Panc1 (cell line): Measurements from ENCODE around the gene MAMLD1. TPM values are rescaled to one million over a fixed set of nuclear protein-coding genes. Genes with fewer than 3 reads are reported as not detected.

Experiments used
- ATAC-seq: fragments of 200-7000 bp; cut with Tn5 transposase; 2 replicates; pipeline ENCODE4 v1.9.1; 2020; ENCODE audit warnings: mild to moderate bottlenecking, moderate library complexity
- BruUV-seq: library from RNA; stranded (reverse); fragments of 400-500 nt; replicated peaks from 2 replicates; lab custom pipeline; 2021; lab: Mats Ljungman, UMichigan
- CTCF ChIA-PET: fragments of 300-600 bp; sonication (Branson Sonifier 250); formaldehyde crosslinking; loops from one replicate; lab custom pipeline; 2022; ENCODE audit warnings: antibody characterized with exemption; lab: Charles Lee
- POLR2A ChIA-PET: fragments of 300-600 bp; sonication (Branson Sonifier 250); formaldehyde crosslinking; loops from one replicate; lab custom pipeline; 2022; ENCODE audit warnings: antibody characterized with exemption; lab: Charles Lee
- DNase-seq: peaks from one replicate; pipeline ENCODE4 v3.0.0-alpha.2; 2010; ENCODE audit warnings: low read depth, low spot score
- H3K27ac ChIP-seq: 2 replicates; pipeline ENCODE4 v1.5.1; 2011; ENCODE audit warnings: mild to moderate bottlenecking, low read length, inconsistent platforms
- H3K27me3 ChIP-seq: fragments of 200-500 bp; sonication (Bioruptor generic); 2 replicates; pipeline ENCODE4 v1.6.0; 2014; ENCODE audit warnings: low read length, inconsistent platforms; ENCODE audit not compliant: control insufficient read depth, insufficient read depth
- H3K36me3 ChIP-seq: fragments of 200-500 bp; sonication (Bioruptor generic); 2 replicates; pipeline ENCODE4 v1.5.1; 2014; ENCODE audit warnings: inconsistent platforms, mild to moderate bottlenecking, low read length, moderate library complexity; ENCODE audit not compliant: control insufficient read depth, insufficient read depth
- H3K4me1 ChIP-seq: 2 replicates; pipeline ENCODE4 v1.5.1; 2011; ENCODE audit warnings: inconsistent platforms, mild to moderate bottlenecking, low read length, moderate library complexity; ENCODE audit not compliant: control insufficient read depth, insufficient read depth
- H3K4me3 ChIP-seq, 2 experiments: 2 replicates each; pipeline ENCODE4 v1.5.1; 2011 to 2012; ENCODE audit warnings: low read depth in 2 of 2, low read length in 2 of 2, mild to moderate bottlenecking in 2 of 2, inconsistent platforms in 1 of 2, moderate library complexity in 1 of 2
- H3K9me3 ChIP-seq: fragments of 200-500 bp; sonication (Bioruptor generic); 2 replicates; pipeline ENCODE4 v1.5.1; 2014; ENCODE audit warnings: low read depth, mild to moderate bottlenecking, inconsistent platforms, low read length, moderate library complexity; ENCODE audit not compliant: control insufficient read depth, insufficient read depth
- POLR2AphosphoS5 ChIP-seq: IDR thresholded peaks from 2 replicates; pipeline ENCODE4 v1.6.1; 2012; ENCODE audit warnings: mild to moderate bottlenecking, low read depth, low read length, moderate library complexity
- REST ChIP-seq, 2 experiments: IDR thresholded peaks; 2 replicates each; pipeline ENCODE4 v1.6.1; 2011 to 2012; ENCODE audit warnings: low read depth in 2 of 2, control low read depth in 1 of 2, low read length in 1 of 2, mild to moderate bottlenecking in 1 of 2, moderate library complexity in 1 of 2; ENCODE audit not compliant: insufficient read depth in 1 of 2
- SIN3A ChIP-seq: IDR thresholded peaks from 2 replicates; pipeline ENCODE4 v1.6.1; 2012; ENCODE audit warnings: low read depth, mild to moderate bottlenecking, low read length, moderate library complexity, borderline replicate concordance; ENCODE audit not compliant: insufficient read depth
- TCF7L2 ChIP-seq: IDR thresholded peaks from 2 replicates; pipeline ENCODE4 v1.6.1; 2011; ENCODE audit warnings: mild to moderate bottlenecking, low read depth, low read length, inconsistent platforms
- in situ Hi-C: cut with HindIII; loops from 2 replicates; pipeline ENCODE4 v1.10.0; 2016; ENCODE audit warnings: low sequenced_read_pairs, low pct_unique_long_range_greater_than_20kb
- intact Hi-C: fragments of 100-400 bp; cut with micrococcal nuclease; formaldehyde crosslinking; loops from one replicate; pipeline ENCODE4 v1.10.0; 2022; ENCODE audit not compliant: unreplicated experiment
- total RNA-seq: library from RNA; stranded (reverse); gene quantifications from one replicate; pipeline ENCODE4 v1.2.1, GENCODE V29; 2021; ENCODE audit not compliant: unreplicated experiment
- TF ChIP-seq, protein P1 (sequence below): fragments of 450-650 bp; IDR thresholded peaks from 2 replicates; pipeline ENCODE4 v1.5.1; 2017; ENCODE audit warnings: mild to moderate bottlenecking

The MAMLD1 gene
- total RNA-seq, 1 experiment from 2014 or later, result 2.1 TPM

DNA sequence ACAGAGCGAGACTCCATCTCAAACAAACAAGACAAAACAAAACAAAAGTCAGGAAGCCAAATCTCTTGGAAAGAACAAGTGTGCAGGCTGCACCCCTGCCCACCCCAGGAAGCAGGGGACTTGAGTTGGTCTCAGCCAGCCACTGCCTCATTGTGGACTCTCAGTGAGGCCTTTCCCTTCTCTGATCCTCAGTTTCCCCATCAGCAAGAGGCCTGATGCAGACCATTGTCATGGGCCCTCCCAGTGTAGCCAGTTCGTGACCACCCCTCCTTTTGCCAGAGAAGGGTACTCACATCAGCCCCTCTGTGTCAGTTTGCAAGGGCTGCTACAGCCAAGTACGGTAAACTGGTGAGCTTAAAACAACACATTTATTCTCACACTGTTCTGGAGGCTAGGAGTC is 48.9 kb upstream of the MAMLD1 start:
- H3K36me3 ChIP-seq, result no peaks in the 10 kb centered on the region
- ChIA-PET POLR2A (no interaction called here), CTCF (no interaction called here)
- H3K27me3 ChIP-seq, result no peaks in the 10 kb centered on the region
- H3K9me3 ChIP-seq, result no peaks in the 10 kb centered on the region
- BruUV-seq, result no TSS peak
- no peak for DNase-seq
- in situ Hi-C loops (no loop called here), intact Hi-C loops (no loop called here)
- no peak for ATAC-seq
- H3K4me3 ChIP-seq, result no peak overlapping the region
- no peak overlapping the region for H3K27ac ChIP-seq
- no peak for TF ChIP-seq REST (IDR thresholded peaks at IDR 0.05; ENCODE audit: insufficient read depth in 1 of 2, low read depth in 2 of 2, low read length in 1 of 2)
- H3K4me1 ChIP-seq, result no peaks in the 10 kb centered on the region

- ATAC-seq (no peak), DNase-seq (no peak)
- intact Hi-C loops (no loop called here), in situ Hi-C loops (no loop called here)
- no peak overlapping the region for H3K27ac ChIP-seq
- no peaks in the 10 kb centered on the region for H3K27me3 ChIP-seq
- POLR2A ChIA-PET, result no interaction called here
- CTCF ChIA-PET, result no interaction called here
- no peaks in the 10 kb centered on the region for H3K9me3 ChIP-seq
- no peaks in the 10 kb centered on the region for H3K36me3 ChIP-seq
- no peak for TF ChIP-seq REST (IDR thresholded peaks at IDR 0.05; ENCODE audit: insufficient read depth in 1 of 2, low read depth in 2 of 2, low read length in 1 of 2)
- TF ChIP-seq POLR2AphosphoS5, result no peak
- TF ChIP-seq, protein P1, sequence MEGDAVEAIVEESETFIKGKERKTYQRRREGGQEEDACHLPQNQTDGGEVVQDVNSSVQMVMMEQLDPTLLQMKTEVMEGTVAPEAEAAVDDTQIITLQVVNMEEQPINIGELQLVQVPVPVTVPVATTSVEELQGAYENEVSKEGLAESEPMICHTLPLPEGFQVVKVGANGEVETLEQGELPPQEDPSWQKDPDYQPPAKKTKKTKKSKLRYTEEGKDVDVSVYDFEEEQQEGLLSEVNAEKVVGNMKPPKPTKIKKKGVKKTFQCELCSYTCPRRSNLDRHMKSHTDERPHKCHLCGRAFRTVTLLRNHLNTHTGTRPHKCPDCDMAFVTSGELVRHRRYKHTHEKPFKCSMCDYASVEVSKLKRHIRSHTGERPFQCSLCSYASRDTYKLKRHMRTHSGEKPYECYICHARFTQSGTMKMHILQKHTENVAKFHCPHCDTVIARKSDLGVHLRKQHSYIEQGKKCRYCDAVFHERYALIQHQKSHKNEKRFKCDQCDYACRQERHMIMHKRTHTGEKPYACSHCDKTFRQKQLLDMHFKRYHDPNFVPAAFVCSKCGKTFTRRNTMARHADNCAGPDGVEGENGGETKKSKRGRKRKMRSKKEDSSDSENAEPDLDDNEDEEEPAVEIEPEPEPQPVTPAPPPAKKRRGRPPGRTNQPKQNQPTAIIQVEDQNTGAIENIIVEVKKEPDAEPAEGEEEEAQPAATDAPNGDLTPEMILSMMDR, result no peak
- no peak for TF ChIP-seq SIN3A
- TF ChIP-seq TCF7L2, result no peak
- H3K4me1 ChIP-seq, result no peaks in the 10 kb centered on the region
- BruUV-seq, result no TSS peak
- no peak overlapping the region for H3K4me3 ChIP-seq
These were observed 46.6 kb upstream of the MAMLD1 start for GRCh38 chrX:150316564-150316963.
